IMR-90 (cell line): ENCODE measurements around the gene PNMA8B.

Experiments used
- BHLHE40 ChIP-seq: fragments of 150-350 bp; IDR thresholded peaks from 2 replicates; pipeline ENCODE4 v1.6.1; 2016; ENCODE audit warnings: mild to moderate bottlenecking, low read depth, low read length
- CEBPB ChIP-seq: IDR thresholded peaks from 2 replicates; pipeline ENCODE4 v1.6.1; 2012; ENCODE audit warnings: low read depth, low read length, improper control_type of control experiment
- CHD1 ChIP-seq: IDR thresholded peaks from 2 replicates; pipeline ENCODE4 v1.6.1; 2012; ENCODE audit warnings: low read depth, low read length, improper control_type of control experiment
- CTCF ChIP-seq: conservative IDR thresholded peaks from 2 replicates; pipeline ENCODE4 v1.5.1; 2012; ENCODE audit warnings: mild to moderate bottlenecking, low read depth, low read length, improper control_type of control experiment
- MAZ ChIP-seq: IDR thresholded peaks from 2 replicates; pipeline ENCODE4 v1.6.1; 2012; ENCODE audit warnings: low read depth, mild to moderate bottlenecking, low read length, improper control_type of control experiment, moderate library complexity, borderline replicate concordance
- MXI1 ChIP-seq: IDR thresholded peaks from 2 replicates; pipeline ENCODE4 v1.6.1; 2012; ENCODE audit warnings: low read depth, mild to moderate bottlenecking, low read length, moderate library complexity, borderline replicate concordance
- POLR2A ChIP-seq: IDR thresholded peaks from 2 replicates; pipeline ENCODE4 v1.6.1; 2012; ENCODE audit warnings: mild to moderate bottlenecking, low read depth, low read length
- RAD21 ChIP-seq: IDR thresholded peaks from 2 replicates; pipeline ENCODE4 v1.6.1; 2012; ENCODE audit warnings: low read length, improper control_type of control experiment
- RCOR1 ChIP-seq: IDR thresholded peaks from 2 replicates; pipeline ENCODE4 v1.6.1; 2012; ENCODE audit warnings: mild to moderate bottlenecking, low read length, improper control_type of control experiment; ENCODE audit not compliant: insufficient replicate concordance
- RFX5 ChIP-seq: IDR thresholded peaks from 2 replicates; pipeline ENCODE4 v1.8.0; 2012; ENCODE audit warnings: low read depth, mild to moderate bottlenecking, low read length, moderate library complexity
- SMC3 ChIP-seq: fragments of 150-350 bp; IDR thresholded peaks from 2 replicates; pipeline ENCODE4 v1.6.1; 2016; ENCODE audit warnings: low read depth, mild to moderate bottlenecking, antibody characterized with exemption, low read length, moderate library complexity
- USF2 ChIP-seq: fragments of 150-350 bp; IDR thresholded peaks from 2 replicates; pipeline ENCODE4 v1.6.1; 2017; ENCODE audit warnings: mild to moderate bottlenecking, antibody characterized with exemption, low read length, low read depth

- TF ChIP-seq BHLHE40 (no peak), RFX5 (no peak), CTCF (no peak), CHD1 (no peak), CEBPB (no peak), SMC3 (no peak), RCOR1 (no peak), POLR2A (no peak), USF2 (no peak), RAD21 (no peak), MAZ (no peak), MXI1 (no peak)
Observed at GRCh38 chr19:46472592-46472991, 23.1 kb downstream of the PNMA8B start.
